Epithelial cell of esophagus (primary cell): ENCODE data around the gene COL13A1.

Experiments
- DNase-seq: peaks from one replicate; pipeline ENCODE4 v3.0.0; 2010; ENCODE audit warnings: low read depth
- H3K4me3 ChIP-seq: 2 replicates; pipeline ENCODE4 v1.5.1; 2011; ENCODE audit warnings: mild to moderate bottlenecking, low read length, control low read depth
- CTCF ChIP-seq: IDR thresholded peaks from 2 replicates; pipeline ENCODE4 v1.5.1; 2011; ENCODE audit warnings: low read depth, mild to moderate bottlenecking, low read length, control low read depth, inconsistent platforms; ENCODE audit not compliant: insufficient read depth; ENCODE audit errors: missing control alignments

Gene COL13A1

GRCh38 chr10:69759641-69760040, 42.1 kb upstream of the COL13A1 start:
- no peak for DNase-seq
- no peak for TF ChIP-seq CTCF
- no peak overlapping the region for H3K4me3 ChIP-seq

GRCh38 chr10:69760072-69760471, 41.6 kb upstream of the COL13A1 start:
- TF ChIP-seq CTCF = no peak

GRCh38 chr10:69761320-69761719, 40.4 kb upstream of the COL13A1 start:
- H3K4me3 ChIP-seq = no peak overlapping the region
- no peak for TF ChIP-seq CTCF
- DNase-seq = no peak

More at GRCh38 chr10:69760072-69760471, 41.6 kb upstream of the COL13A1 start:
- H3K4me3 ChIP-seq = no peak overlapping the region
- DNase-seq = no peak

GRCh38 chr10:69766161-69766910, 35.4 kb upstream of the COL13A1 start:
- TF ChIP-seq CTCF = no peak
- DNase-seq = no peak
- H3K4me3 ChIP-seq = no peak overlapping the region

- TF ChIP-seq CTCF = no peak
- DNase-seq = no peak
- H3K4me3 ChIP-seq = no peak overlapping the region
These were observed 33.9 kb upstream of the COL13A1 start for GRCh38 chr10:69767793-69768192.

GRCh38 chr10:69768386-69768785, 33.3 kb upstream of the COL13A1 start:
- no peak for TF ChIP-seq CTCF
- no peak for DNase-seq
- no peak overlapping the region for H3K4me3 ChIP-seq
